Endodermal cell (in vitro differentiated cells): ENCODE measurements around the gene NDUFAF2. TPM values are rescaled to one million over a fixed set of nuclear protein-coding genes. Genes with fewer than 3 reads are reported as not detected.

ENCODE experiments used
- DNase-seq: peaks from one replicate; pipeline ENCODE4 v3.0.0-alpha.2; 2017
- H3K27ac ChIP-seq: 2 replicates; pipeline ENCODE4 v1.5.1; 2013; ENCODE audit warnings: mild to moderate bottlenecking, low read depth, low read length, moderate library complexity
- H3K27me3 ChIP-seq: 2 replicates; pipeline ENCODE4 v1.6.1; 2013; ENCODE audit warnings: mild to moderate bottlenecking, low read length, moderate library complexity; ENCODE audit not compliant: insufficient read depth, control insufficient read depth, poor library complexity, severe bottlenecking
- H3K36me3 ChIP-seq: 2 replicates; pipeline ENCODE4 v1.7.0; 2013; ENCODE audit warnings: mild to moderate bottlenecking, low read length, moderate library complexity; ENCODE audit not compliant: control insufficient read depth, insufficient read depth
- H3K4me1 ChIP-seq: one replicate; pipeline ENCODE4 v1.7.0; 2013; ENCODE audit warnings: low read length; ENCODE audit not compliant: control insufficient read depth, insufficient read depth
- H3K4me3 ChIP-seq: 2 replicates; pipeline ENCODE4 v1.5.1; 2013; ENCODE audit warnings: mild to moderate bottlenecking, low read length, moderate library complexity
- H3K9ac ChIP-seq: 2 replicates; pipeline ENCODE4 v1.6.1; 2013; ENCODE audit warnings: mild to moderate bottlenecking, low read length, moderate library complexity; ENCODE audit not compliant: poor library complexity, severe bottlenecking; ENCODE audit errors: extremely low read depth
- H3K9me3 ChIP-seq: 2 replicates; pipeline ENCODE4 v1.6.1; 2013; ENCODE audit warnings: mild to moderate bottlenecking, low read length, moderate library complexity; ENCODE audit not compliant: control insufficient read depth
- H3K27ac Mint-ChIP-seq: 2 replicates; pipeline ENCODE4 v1.8.0; 2020; ENCODE audit warnings: mixed read lengths
- H3K27me3 Mint-ChIP-seq: 2 replicates; pipeline ENCODE4 v1.8.0; 2021; ENCODE audit warnings: mild to moderate bottlenecking, mixed read lengths; ENCODE audit not compliant: insufficient read depth
- H3K36me3 Mint-ChIP-seq: 2 replicates; pipeline ENCODE4 v1.8.0; 2020; ENCODE audit warnings: low read depth, mixed read lengths
- H3K4me1 Mint-ChIP-seq: 2 replicates; pipeline ENCODE4 v1.8.0; 2020; ENCODE audit warnings: mixed read lengths
- H3K4me3 Mint-ChIP-seq: 2 replicates; pipeline ENCODE4 v1.8.0; 2020; ENCODE audit warnings: mild to moderate bottlenecking, moderate library complexity, mixed read lengths
- H3K9me3 Mint-ChIP-seq: 2 replicates; pipeline ENCODE4 v1.8.0; 2020; ENCODE audit warnings: mild to moderate bottlenecking, mixed read lengths
- CTCF ChIP-seq: fragments of 200-600 bp; sonication (generic); conservative IDR thresholded peaks from 2 replicates; pipeline ENCODE4 v1.5.0; 2021; ENCODE audit warnings: antibody characterized with exemption, mild to moderate bottlenecking
- WGBS, 2 experiments: methylation state at CpG; one replicate each; pipeline versions ENCODE4 v1.1.5 to v1.1.7; 2013; ENCODE audit warnings: missing lambda C conversion rate in 2 of 2, mixed read lengths in 1 of 2; ENCODE audit not compliant: insufficient coverage in 1 of 2, insufficient read length in 1 of 2; 5-methylcytosine and 5-hydroxymethylcytosine counted together
- total RNA-seq, 2 donors: library from RNA; stranded (reverse); fragmentation: NEBNext Ultra II Directional in 1 of 2; extraction: Animal tissue kit (Norgen Biotek cat#: 25700) in 1 of 2; gene quantifications; 2 replicates in 1 of 2; 3 replicates in 1 of 2; pipeline ENCODE4 v1.2.1, GENCODE V29; 2021

The NDUFAF2 gene
- total RNA-seq, 2 donors from 2014 or later: 20.5 to 23.0 TPM

GRCh38 chr5:61177070-61177469 is 232.1 kb downstream of the NDUFAF2 start:
- Mint-ChIP-seq H3K4me1 (peaks cover 2% of the 10 kb centered on the region), H3K27me3 (peaks cover 3% of the 10 kb centered on the region)

GRCh38 chr5:61177716-61178115 is 232.7 kb downstream of the NDUFAF2 start:
- Mint-ChIP-seq H3K36me3 (no peaks in the 10 kb centered on the region), H3K4me3 (no peak overlapping the region), H3K27ac (no peak overlapping the region), H3K9me3 (no peaks in the 10 kb centered on the region), H3K4me1 (peaks cover 2% of the 10 kb centered on the region), H3K27me3 (peaks cover 3% of the 10 kb centered on the region)
- Histone ChIP-seq H3K4me3 (no peak overlapping the region), H3K9ac (no peak overlapping the region), H3K27ac (no peak overlapping the region), H3K36me3 (no peaks in the 10 kb centered on the region), H3K4me1 (no peaks in the 10 kb centered on the region), H3K9me3 (no peaks in the 10 kb centered on the region), H3K27me3 (peaks cover 18% of the 10 kb centered on the region)
- no peak for DNase-seq
- 89 to 100% methylated on average over 5 to 7 of the region's 7 CpGs for WGBS, 2 experiments
- TF ChIP-seq CTCF: no peak

More at GRCh38 chr5:61177070-61177469, 232.1 kb downstream of the NDUFAF2 start:
- Histone ChIP-seq H3K4me3 (no peak overlapping the region), H3K36me3 (no peaks in the 10 kb centered on the region), H3K9me3 (no peaks in the 10 kb centered on the region), H3K4me1 (no peaks in the 10 kb centered on the region), H3K9ac (no peak overlapping the region), H3K27ac (no peak overlapping the region), H3K27me3 (peaks cover 25% of the 10 kb centered on the region)
- WGBS, 2 experiments: 95 to 100% methylated on average over 2 to 3 of the region's 3 CpGs
- Mint-ChIP-seq H3K4me3 (no peak overlapping the region), H3K27ac (no peak overlapping the region), H3K36me3 (no peaks in the 10 kb centered on the region), H3K9me3 (no peaks in the 10 kb centered on the region)
- no peak for TF ChIP-seq CTCF
- DNase-seq: no peak

- no peaks in the 10 kb centered on the region for H3K4me1 ChIP-seq
- Mint-ChIP-seq H3K4me1 (peaks cover 2% of the 10 kb centered on the region), H3K36me3 (no peaks in the 10 kb centered on the region), H3K27me3 (no peaks in the 10 kb centered on the region), H3K9me3 (no peaks in the 10 kb centered on the region), H3K4me3 (no peak overlapping the region), H3K27ac (no peak overlapping the region)
- 92 to 95% methylated on average over 3 to 4 of the region's 4 CpGs for WGBS, 2 experiments
- H3K9ac ChIP-seq: no peak overlapping the region
- H3K27me3 ChIP-seq: peaks cover 9% of the 10 kb centered on the region
- TF ChIP-seq CTCF: no peak
- H3K9me3 ChIP-seq: no peaks in the 10 kb centered on the region
- no peak overlapping the region for H3K4me3 ChIP-seq
- H3K27ac ChIP-seq: no peak overlapping the region
- DNase-seq: no peak
- H3K36me3 ChIP-seq: no peaks in the 10 kb centered on the region
Observed at GRCh38 chr5:61178702-61179101, 233.7 kb downstream of the NDUFAF2 start.
